ENCODE measurements around the gene HCST.

DNA sequence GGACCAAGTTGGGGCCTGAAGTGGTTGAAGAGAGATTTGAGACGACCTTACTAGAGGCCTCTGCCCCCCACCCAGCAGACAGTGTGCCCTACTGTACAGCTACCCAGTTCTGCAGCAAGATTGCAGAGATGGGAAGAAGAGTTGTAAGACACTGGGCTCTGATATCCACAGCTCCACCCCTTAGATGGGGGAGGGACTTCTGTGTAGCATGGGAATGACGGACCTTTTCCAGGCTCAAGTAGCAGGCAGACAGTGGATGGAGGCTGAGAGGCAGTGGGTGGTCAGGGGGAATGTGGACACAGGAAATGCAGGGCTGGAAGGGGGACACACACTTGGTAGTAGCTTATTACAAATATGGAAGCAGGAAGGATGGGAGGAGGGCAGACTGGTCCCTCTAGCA, 46.8 kb downstream of the HCST start:
- TF ChIP-seq, protein P1, sequence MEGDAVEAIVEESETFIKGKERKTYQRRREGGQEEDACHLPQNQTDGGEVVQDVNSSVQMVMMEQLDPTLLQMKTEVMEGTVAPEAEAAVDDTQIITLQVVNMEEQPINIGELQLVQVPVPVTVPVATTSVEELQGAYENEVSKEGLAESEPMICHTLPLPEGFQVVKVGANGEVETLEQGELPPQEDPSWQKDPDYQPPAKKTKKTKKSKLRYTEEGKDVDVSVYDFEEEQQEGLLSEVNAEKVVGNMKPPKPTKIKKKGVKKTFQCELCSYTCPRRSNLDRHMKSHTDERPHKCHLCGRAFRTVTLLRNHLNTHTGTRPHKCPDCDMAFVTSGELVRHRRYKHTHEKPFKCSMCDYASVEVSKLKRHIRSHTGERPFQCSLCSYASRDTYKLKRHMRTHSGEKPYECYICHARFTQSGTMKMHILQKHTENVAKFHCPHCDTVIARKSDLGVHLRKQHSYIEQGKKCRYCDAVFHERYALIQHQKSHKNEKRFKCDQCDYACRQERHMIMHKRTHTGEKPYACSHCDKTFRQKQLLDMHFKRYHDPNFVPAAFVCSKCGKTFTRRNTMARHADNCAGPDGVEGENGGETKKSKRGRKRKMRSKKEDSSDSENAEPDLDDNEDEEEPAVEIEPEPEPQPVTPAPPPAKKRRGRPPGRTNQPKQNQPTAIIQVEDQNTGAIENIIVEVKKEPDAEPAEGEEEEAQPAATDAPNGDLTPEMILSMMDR (conservative IDR thresholded peaks at IDR 0.05 in 1 of 2, IDR thresholded peaks at IDR 0.05 in 1 of 2; ENCODE audit: extremely low read depth in 1 of 2, insufficient read depth in 1 of 2, low read depth in 1 of 2, low read length in 2 of 2): no peak
- TF ChIP-seq EZH2 (IDR thresholded peaks at IDR 0.05; ENCODE audit: borderline replicate concordance, low read length): no peak

Data from mammary epithelial cell (primary cell).